ENCODE measurements around the gene USH2A. TPM values are rescaled to one million over a fixed set of nuclear protein-coding genes. Genes with fewer than 3 reads are reported as not detected.

Gene USH2A
- polyA plus RNA-seq, 2 of the 4 experiments (the other 2 are of a cell fraction) = not detected

DNA sequence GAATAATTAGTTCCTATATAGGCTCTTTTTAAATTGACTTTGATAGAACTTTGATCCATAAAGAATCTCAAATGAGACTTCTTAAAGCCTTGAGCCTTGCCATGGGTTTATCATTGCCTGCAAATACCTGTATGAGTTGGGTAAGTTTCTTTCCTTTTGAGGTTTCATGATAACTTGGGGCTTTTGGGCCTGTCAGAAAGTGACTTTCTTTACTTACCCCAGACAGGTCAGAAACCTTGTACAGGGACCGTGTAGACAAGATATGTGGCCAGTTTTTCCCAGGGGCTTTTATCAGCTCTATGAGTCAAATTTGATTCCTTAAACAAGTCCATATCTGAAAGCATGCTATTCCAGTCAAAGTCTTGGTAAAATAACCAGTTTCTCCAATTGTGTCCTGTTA, 838.9 kb downstream of the USH2A start:
- H3K9me3 ChIP-seq = no peaks in the 10 kb centered on the region
- POLR2A ChIA-PET = no interaction called here
- DNase-seq (ENCODE audit: low read depth in 1 of 2, low spot score in 1 of 2) = no peak
- no peak overlapping the region for H3K27ac ChIP-seq
- no peak overlapping the region for H3K4me3 ChIP-seq
- ATAC-seq = no peak
- TF ChIP-seq, protein P1, sequence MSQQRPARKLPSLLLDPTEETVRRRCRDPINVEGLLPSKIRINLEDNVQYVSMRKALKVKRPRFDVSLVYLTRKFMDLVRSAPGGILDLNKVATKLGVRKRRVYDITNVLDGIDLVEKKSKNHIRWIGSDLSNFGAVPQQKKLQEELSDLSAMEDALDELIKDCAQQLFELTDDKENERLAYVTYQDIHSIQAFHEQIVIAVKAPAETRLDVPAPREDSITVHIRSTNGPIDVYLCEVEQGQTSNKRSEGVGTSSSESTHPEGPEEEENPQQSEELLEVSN (IDR thresholded peaks at IDR 0.05; ENCODE audit: borderline replicate concordance, low read depth) = no peak
- no peak for TF ChIP-seq ZFP36 (IDR thresholded peaks at IDR 0.05; ENCODE audit: borderline replicate concordance, partially characterized antibody)
- WGBS (ENCODE audit: missing lambda C conversion rate) = 77% methylated on average over 1 of the region's 1 CpG
- peaks cover 6% of the 10 kb centered on the region; the same call in 2 of the 3 replicates for H3K4me1 ChIP-seq
- CTCF ChIA-PET = no interaction called here
- no peak for FAIRE-seq
- H3K4me2 ChIP-seq = no peak overlapping the region

DNA sequence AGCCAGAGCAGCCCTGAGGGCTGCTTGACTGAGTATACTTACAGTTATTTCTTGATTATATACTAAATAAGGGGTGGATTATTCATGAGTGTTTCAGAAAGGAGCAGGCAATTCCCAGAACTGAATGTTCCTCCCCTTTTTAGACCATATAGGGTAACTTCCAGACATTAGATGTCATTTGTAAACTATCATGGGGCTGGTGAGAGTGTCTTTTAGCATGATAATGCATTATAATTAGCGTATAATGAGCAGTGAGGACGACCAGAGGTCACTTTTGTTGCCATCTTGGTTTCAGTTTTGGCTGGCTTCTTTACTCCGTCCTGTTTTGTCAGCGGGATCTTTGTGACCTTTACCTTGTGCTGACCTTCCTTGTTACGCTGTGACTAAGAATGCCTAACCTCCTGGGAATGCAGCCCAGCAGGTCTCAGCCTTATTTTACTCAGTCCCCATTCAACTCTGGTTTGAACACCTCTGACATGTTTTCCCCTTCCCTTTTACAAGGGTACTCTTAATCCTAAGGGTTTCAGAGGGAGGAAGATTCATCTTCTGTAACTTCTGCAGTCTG, 840.0 kb downstream of the USH2A start:
- Histone ChIP-seq H3K4me3 (no peak overlapping the region), H3K4me2 (peak overlapping the region; percentile 27; the same call in 2 of the 3 replicates), H3K9me3 (no peaks in the 10 kb centered on the region), H3K4me1 (peaks cover 6% of the 10 kb centered on the region; the same call in 2 of the 3 replicates), H3K27ac (no peak overlapping the region)
- FAIRE-seq = no peak
- no peak for DNase-seq (ENCODE audit: low read depth in 1 of 2, low spot score in 1 of 2)
- CTCF ChIA-PET = no interaction called here
- peak in 1 of 2 experiments; percentile 22; a peak in 1 of 6 replicates for ATAC-seq
- WGBS (ENCODE audit: missing lambda C conversion rate) = 70% methylated on average over 5 of the region's 5 CpGs
- POLR2A ChIA-PET = no interaction called here
- TF ChIP-seq MYC (IDR thresholded peaks at IDR 0.05; ENCODE audit: borderline replicate concordance, low read length) (no peak), RARB (CRISPR knock-in tag; IDR thresholded peaks at IDR 0.05) (no peak), CBX2 (IDR thresholded peaks at IDR 0.05; ENCODE audit: borderline replicate concordance, low read depth) (no peak), GATA3 (IDR thresholded peaks at IDR 0.05; ENCODE audit: borderline replicate concordance) (no peak), KDM1A (IDR thresholded peaks at IDR 0.05; ENCODE audit: low read depth) (no peak), NFE2L2 (conservative IDR thresholded peaks at IDR 0.05; ENCODE audit: low read length) (no peak), JUN (IDR thresholded peaks at IDR 0.05) (no peak), POLR2AphosphoS2 (conservative IDR thresholded peaks at IDR 0.05; ENCODE audit: low read length) (no peak), FOSB (CRISPR knock-in tag; IDR thresholded peaks at IDR 0.05) (no peak), MAFK (IDR thresholded peaks at IDR 0.05; ENCODE audit: partially characterized antibody) (no peak), ZSCAN20 (CRISPR knock-in tag; IDR thresholded peaks at IDR 0.05) (no peak), KDM5A (IDR thresholded peaks at IDR 0.05) (no peak), BHLHE40 (IDR thresholded peaks at IDR 0.05; ENCODE audit: low read depth, low read length) (no peak), FOSL2 (IDR thresholded peaks at IDR 0.05) (no peak), FOSL2 (CRISPR knock-in tag; IDR thresholded peaks at IDR 0.05) (no peak), ZFP36 (IDR thresholded peaks at IDR 0.05; ENCODE audit: borderline replicate concordance, partially characterized antibody) (no peak)
- TF ChIP-seq, protein P2, sequence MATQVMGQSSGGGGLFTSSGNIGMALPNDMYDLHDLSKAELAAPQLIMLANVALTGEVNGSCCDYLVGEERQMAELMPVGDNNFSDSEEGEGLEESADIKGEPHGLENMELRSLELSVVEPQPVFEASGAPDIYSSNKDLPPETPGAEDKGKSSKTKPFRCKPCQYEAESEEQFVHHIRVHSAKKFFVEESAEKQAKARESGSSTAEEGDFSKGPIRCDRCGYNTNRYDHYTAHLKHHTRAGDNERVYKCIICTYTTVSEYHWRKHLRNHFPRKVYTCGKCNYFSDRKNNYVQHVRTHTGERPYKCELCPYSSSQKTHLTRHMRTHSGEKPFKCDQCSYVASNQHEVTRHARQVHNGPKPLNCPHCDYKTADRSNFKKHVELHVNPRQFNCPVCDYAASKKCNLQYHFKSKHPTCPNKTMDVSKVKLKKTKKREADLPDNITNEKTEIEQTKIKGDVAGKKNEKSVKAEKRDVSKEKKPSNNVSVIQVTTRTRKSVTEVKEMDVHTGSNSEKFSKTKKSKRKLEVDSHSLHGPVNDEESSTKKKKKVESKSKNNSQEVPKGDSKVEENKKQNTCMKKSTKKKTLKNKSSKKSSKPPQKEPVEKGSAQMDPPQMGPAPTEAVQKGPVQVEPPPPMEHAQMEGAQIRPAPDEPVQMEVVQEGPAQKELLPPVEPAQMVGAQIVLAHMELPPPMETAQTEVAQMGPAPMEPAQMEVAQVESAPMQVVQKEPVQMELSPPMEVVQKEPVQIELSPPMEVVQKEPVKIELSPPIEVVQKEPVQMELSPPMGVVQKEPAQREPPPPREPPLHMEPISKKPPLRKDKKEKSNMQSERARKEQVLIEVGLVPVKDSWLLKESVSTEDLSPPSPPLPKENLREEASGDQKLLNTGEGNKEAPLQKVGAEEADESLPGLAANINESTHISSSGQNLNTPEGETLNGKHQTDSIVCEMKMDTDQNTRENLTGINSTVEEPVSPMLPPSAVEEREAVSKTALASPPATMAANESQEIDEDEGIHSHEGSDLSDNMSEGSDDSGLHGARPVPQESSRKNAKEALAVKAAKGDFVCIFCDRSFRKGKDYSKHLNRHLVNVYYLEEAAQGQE (IDR thresholded peaks at IDR 0.05) = no peak
- TF ChIP-seq, protein P3, sequence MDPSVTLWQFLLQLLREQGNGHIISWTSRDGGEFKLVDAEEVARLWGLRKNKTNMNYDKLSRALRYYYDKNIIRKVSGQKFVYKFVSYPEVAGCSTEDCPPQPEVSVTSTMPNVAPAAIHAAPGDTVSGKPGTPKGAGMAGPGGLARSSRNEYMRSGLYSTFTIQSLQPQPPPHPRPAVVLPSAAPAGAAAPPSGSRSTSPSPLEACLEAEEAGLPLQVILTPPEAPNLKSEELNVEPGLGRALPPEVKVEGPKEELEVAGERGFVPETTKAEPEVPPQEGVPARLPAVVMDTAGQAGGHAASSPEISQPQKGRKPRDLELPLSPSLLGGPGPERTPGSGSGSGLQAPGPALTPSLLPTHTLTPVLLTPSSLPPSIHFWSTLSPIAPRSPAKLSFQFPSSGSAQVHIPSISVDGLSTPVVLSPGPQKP (IDR thresholded peaks at IDR 0.05; ENCODE audit: low read depth, low read length) = no peak
- TF ChIP-seq, protein P4, sequence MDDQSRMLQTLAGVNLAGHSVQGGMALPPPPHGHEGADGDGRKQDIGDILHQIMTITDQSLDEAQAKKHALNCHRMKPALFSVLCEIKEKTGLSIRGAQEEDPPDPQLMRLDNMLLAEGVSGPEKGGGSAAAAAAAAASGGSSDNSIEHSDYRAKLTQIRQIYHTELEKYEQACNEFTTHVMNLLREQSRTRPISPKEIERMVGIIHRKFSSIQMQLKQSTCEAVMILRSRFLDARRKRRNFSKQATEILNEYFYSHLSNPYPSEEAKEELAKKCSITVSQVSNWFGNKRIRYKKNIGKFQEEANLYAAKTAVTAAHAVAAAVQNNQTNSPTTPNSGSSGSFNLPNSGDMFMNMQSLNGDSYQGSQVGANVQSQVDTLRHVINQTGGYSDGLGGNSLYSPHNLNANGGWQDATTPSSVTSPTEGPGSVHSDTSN (IDR thresholded peaks at IDR 0.05) = no peak
